RWPE1 (cell line): Measurements from ENCODE around the gene FSIP2.

Experiments used
- CTCF ChIA-PET: fragments of 350-600 bp; sonication (Branson Sonifier 250); formaldehyde crosslinking; extraction: SDS; loops from one replicate; lab custom pipeline; 2021; lab: Yijun Ruan, JAX
- POLR2A ChIA-PET: fragments of 400-600 bp; formaldehyde crosslinking; extraction: SDS; loops from one replicate; lab custom pipeline; 2020; ENCODE audit warnings: antibody characterized with exemption; ENCODE audit not compliant: low non-redundant PET; lab: Yijun Ruan, JAX
- DNase-seq: peaks from one replicate; pipeline ENCODE4 v3.0.0; 2012; ENCODE audit warnings: low spot score
- H3K27ac ChIP-seq: fragments of 450-650 bp; 2 replicates; pipeline ENCODE4 v1.5.1; 2017
- TF ChIP-seq, protein P1 (sequence below): fragments of 450-650 bp; conservative IDR thresholded peaks from 2 replicates; pipeline ENCODE4 v1.5.1; 2017; ENCODE audit warnings: low read depth, mild to moderate bottlenecking

Gene FSIP2

DNA sequence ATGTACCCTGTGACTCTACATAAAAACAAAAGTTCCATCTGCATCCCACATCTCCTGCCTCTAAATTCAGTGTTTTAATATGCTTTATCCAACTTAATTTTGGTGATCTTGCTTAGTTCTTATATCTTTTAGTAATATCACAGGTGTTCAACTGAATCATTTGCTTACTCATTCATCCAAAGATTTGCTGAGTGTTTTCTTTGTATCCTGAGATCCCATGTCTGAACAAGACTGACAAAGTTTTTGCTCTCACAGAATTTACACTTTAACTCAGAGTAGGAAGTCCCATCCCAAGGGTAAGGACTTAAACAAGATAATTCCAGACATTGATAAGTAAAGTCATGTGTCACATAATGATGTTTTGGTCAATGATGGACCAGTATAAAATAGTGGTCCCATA, 87.0 kb downstream of the FSIP2 start:
- H3K27ac ChIP-seq: no peak overlapping the region
- ChIA-PET CTCF (interaction anchor here (0.6 kb wide), 1 partner anchor 109 kb away, joined by 3 read pairs; no protein-coding TSS in a partner anchor), POLR2A (no interaction called here)
- TF ChIP-seq, protein P1, sequence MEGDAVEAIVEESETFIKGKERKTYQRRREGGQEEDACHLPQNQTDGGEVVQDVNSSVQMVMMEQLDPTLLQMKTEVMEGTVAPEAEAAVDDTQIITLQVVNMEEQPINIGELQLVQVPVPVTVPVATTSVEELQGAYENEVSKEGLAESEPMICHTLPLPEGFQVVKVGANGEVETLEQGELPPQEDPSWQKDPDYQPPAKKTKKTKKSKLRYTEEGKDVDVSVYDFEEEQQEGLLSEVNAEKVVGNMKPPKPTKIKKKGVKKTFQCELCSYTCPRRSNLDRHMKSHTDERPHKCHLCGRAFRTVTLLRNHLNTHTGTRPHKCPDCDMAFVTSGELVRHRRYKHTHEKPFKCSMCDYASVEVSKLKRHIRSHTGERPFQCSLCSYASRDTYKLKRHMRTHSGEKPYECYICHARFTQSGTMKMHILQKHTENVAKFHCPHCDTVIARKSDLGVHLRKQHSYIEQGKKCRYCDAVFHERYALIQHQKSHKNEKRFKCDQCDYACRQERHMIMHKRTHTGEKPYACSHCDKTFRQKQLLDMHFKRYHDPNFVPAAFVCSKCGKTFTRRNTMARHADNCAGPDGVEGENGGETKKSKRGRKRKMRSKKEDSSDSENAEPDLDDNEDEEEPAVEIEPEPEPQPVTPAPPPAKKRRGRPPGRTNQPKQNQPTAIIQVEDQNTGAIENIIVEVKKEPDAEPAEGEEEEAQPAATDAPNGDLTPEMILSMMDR: no peak
- no peak for DNase-seq

DNA sequence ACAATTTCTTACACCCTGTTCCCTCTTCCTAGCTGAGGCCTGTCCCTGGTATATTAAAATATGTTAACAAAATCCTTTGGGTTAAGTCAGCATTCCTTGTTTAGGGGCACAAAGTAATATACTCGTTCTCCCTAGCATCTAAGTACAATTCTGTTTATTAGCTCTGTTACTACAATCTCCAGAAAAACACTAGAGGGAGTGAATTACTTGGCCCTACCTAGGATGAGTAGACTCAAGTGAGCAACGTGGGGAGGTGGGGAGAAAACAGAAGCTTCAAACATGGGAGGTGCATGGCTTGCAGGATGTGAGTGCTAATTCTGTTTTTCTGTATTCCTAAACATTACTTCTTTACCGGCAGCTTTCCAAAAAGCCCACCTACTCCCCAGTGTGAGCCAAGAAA, 89.7 kb downstream of the FSIP2 start:
- TF ChIP-seq, protein P1: no peak
- POLR2A ChIA-PET: no interaction called here
- H3K27ac ChIP-seq: no peak overlapping the region
- CTCF ChIA-PET: no interaction called here
- no peak for DNase-seq

DNA sequence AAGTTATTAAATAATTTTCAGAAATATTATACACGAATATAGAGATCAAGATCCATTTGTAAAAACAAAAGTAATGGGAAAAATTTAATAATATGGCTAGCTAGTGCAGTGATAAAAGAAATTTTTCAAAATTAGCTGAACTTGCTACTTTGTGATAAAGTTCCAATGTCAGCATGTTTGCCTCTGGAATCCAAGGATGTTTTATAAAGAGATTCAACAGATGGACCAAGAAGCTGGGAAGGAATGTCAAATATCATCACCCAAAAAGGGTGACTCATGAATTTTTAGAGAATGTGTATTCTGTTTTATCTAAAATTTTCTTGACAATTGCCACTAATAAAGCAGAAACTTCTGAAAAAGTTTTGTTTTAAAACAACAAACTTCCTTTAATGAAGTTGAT, 95.3 kb downstream of the FSIP2 start:
- DNase-seq: no peak
- ChIA-PET CTCF (no interaction called here), POLR2A (no interaction called here)
- no peak overlapping the region for H3K27ac ChIP-seq
- TF ChIP-seq, protein P1: no peak

DNA sequence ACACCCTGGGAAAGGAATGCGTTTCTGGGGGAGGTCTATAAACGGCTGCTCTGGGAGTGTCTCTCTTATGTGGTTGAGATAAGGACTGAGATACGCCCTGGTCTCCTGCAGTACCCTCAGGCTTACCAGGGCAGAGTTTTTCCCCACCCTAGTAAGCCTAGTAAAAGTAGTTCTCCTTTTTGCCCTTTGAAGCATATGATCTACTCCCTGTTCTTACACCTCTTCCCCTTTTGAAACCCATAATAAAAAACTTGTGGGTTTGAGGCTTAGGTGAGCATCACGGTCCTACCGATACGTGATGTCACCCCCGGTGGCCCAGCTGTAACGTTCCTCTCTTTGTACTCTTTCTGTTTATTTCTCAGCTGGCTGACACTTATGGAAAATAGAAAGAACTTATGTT, 97.4 kb downstream of the FSIP2 start:
- ChIA-PET POLR2A (no interaction called here), CTCF (no interaction called here)
- TF ChIP-seq, protein P1: no peak
- no peak for DNase-seq
- H3K27ac ChIP-seq: no peak overlapping the region

DNA sequence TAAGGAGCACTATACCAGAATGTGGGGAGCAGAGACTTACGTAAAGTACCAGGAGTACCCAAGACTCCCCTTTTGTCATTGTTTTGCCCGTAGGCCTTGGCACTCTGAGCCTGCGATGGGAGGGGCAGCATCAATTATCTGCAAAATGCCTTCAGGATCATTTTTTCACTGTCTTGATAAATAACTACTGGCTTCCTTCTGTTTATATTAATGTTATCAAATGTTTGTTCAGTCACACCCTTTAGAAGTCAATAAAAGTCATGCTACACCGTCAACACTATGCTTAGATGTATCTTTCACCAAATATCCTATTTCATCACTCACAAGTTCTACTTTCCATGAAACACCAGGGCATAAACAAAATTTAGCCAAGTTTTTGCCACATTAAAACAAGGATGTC, 116.3 kb downstream of the FSIP2 start:
- TF ChIP-seq, protein P1: no peak
- POLR2A ChIA-PET: no interaction called here
- H3K27ac ChIP-seq: no peak overlapping the region
- CTCF ChIA-PET: no interaction called here
- no peak for DNase-seq

DNA sequence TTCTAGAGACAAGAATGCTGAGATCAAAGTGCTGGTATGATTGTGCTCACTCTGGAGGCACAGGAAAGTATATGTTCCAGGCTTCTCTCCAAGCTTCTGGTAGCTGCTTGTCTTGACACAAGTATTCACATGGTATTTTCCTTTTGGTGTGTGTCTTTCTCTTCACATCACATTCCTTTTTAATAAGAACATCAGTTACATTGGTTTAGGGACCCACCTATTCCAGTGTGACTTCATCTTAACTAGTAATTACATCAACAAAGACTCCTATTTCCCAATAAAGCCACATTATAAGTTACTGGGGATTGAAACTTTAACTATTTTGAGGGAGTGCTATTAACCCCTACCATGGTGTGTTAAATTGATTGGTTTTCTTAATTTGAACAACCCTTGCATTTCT, 119.1 kb downstream of the FSIP2 start:
- POLR2A ChIA-PET: no interaction called here
- TF ChIP-seq, protein P1: no peak
- no peak overlapping the region for H3K27ac ChIP-seq
- no peak for DNase-seq
- CTCF ChIA-PET: no interaction called here

DNA sequence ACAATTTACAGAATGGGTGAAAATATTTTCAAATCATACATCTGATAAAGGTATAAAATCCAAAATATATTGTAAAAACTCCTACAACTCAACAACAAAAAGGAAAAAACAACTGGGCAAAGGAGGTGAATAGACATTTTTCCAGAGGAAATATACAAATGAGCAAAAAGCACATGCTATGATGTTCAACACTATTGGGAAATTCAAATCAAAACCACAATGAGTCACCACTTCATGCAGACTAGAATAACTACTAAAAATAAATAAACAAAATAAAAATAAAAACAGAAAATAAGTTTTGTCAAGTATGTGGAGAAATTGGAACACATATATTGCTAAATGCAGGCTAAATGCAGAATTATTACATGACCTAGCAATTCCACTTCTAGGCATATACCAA, 120.9 kb downstream of the FSIP2 start:
- CTCF ChIA-PET: no interaction called here
- POLR2A ChIA-PET: no interaction called here

More for the DNA sequence above, 120.9 kb downstream of the FSIP2 start:
- no peak overlapping the region for H3K27ac ChIP-seq
- no peak for DNase-seq
- TF ChIP-seq, protein P1: no peak
